ENCODE measurements around the gene CCDC194.

- TF ChIP-seq CTCF (IDR thresholded peaks at IDR 0.05) (no peak), POLR2AphosphoS5 (IDR thresholded peaks at IDR 0.05) (no peak), POLR2A (IDR thresholded peaks at IDR 0.05) (no peak)
Measured at GRCh38 chr19:17435218-17435617, 41.2 kb upstream of the CCDC194 start.
